Measurements from ENCODE around the gene RNASET2.
"Not testable (repeated sequence)": the region's sequence is repeated elsewhere in the genome, so short reads cannot be mapped to it uniquely, and the experiment has no call there.

RNASET2 gene

GRCh38 chr6:166916824-166917223, 39.5 kb downstream of the RNASET2 start:
- Histone ChIP-seq H4K8ac (ENCODE audit: low read depth, low read length) (no peak overlapping the region), H2AFZ (ENCODE audit: low read length) (no peak overlapping the region), H4K91ac (ENCODE audit: low read depth, low read length, poor library complexity) (no peak overlapping the region), H3K9ac (ENCODE audit: low read depth, low read length, poor library complexity) (no peak overlapping the region), H3K27me3 (ENCODE audit: control insufficient read depth in 3 of 3, insufficient read depth in 3 of 3, low read depth in 1 of 3, low read length in 3 of 3) (no peaks in the 10 kb centered on the region), H2BK12ac (ENCODE audit: low read length) (no peak overlapping the region), H3K9me3 (replicated peaks in 1 of 2; ENCODE audit: control insufficient read depth in 2 of 2, insufficient read depth in 1 of 2, low read depth in 1 of 2, low read length in 2 of 2) (peaks cover 0 to 21% of the 10 kb centered on the region in 2 donors), H3K79me1 (ENCODE audit: low read depth, low read length) (no peaks in the 10 kb centered on the region), H3K23ac (ENCODE audit: low read depth, low read length, poor library complexity) (no peak overlapping the region), H2BK120ac (ENCODE audit: low read depth, low read length) (no peak overlapping the region), H2BK5ac (ENCODE audit: low read length) (no peak overlapping the region), H3K4me1 (ENCODE audit: control insufficient read depth in 2 of 2, insufficient read depth in 1 of 2, low read depth in 1 of 2, low read length in 2 of 2) (peaks cover 6 to 20% of the 10 kb centered on the region in 2 donors), H3K27ac (replicated peaks; ENCODE audit: low read length) (no peak overlapping the region), H2BK15ac (ENCODE audit: low read length) (no peak overlapping the region), H3K18ac (ENCODE audit: low read length) (no peak overlapping the region), H2AK5ac (ENCODE audit: low read depth, low read length) (no peak overlapping the region), H3K4me3 (ENCODE audit: low read length in 2 of 2) (no peak overlapping the region), H3K14ac (ENCODE audit: low read length) (no peak overlapping the region), H3K4me2 (ENCODE audit: insufficient read depth, low read length, poor library complexity, severe bottlenecking) (no peak overlapping the region), H3K4ac (ENCODE audit: low read length) (no peak overlapping the region), H3K36me3 (replicated peaks in 1 of 2; ENCODE audit: control insufficient read depth in 2 of 2, insufficient read depth in 2 of 2, low read length in 2 of 2) (no peaks in the 10 kb centered on the region)
- DNase-seq (ENCODE audit: low spot score), result no peak
- WGBS, 2 donors (ENCODE audit: extremely low coverage in 2 of 2, insufficient read length in 2 of 2, insufficient replicate concordance in 1 of 2), result no CpG with 5 or more reads among the region's 2 CpGs

GRCh38 chr6:166915484-166915883, 40.9 kb downstream of the RNASET2 start:
- not testable (repeated sequence) for H3K36me3 ChIP-seq (replicated peaks in 1 of 2; ENCODE audit: control insufficient read depth in 2 of 2, insufficient read depth in 2 of 2, low read length in 2 of 2); H3K4me3 ChIP-seq (ENCODE audit: low read length in 2 of 2); H3K79me1 ChIP-seq (ENCODE audit: low read depth, low read length); H2AK5ac ChIP-seq (ENCODE audit: low read depth, low read length); H3K27me3 ChIP-seq (ENCODE audit: control insufficient read depth in 3 of 3, insufficient read depth in 3 of 3, low read depth in 1 of 3, low read length in 3 of 3); DNase-seq (ENCODE audit: low spot score); H3K18ac ChIP-seq (ENCODE audit: low read length); H4K91ac ChIP-seq (ENCODE audit: low read depth, low read length, poor library complexity); H2BK15ac ChIP-seq (ENCODE audit: low read length); H3K27ac ChIP-seq (replicated peaks; ENCODE audit: low read length); H3K4me2 ChIP-seq (ENCODE audit: insufficient read depth, low read length, poor library complexity, severe bottlenecking); H3K23ac ChIP-seq (ENCODE audit: low read depth, low read length, poor library complexity); H2BK120ac ChIP-seq (ENCODE audit: low read depth, low read length); H3K9ac ChIP-seq (ENCODE audit: low read depth, low read length, poor library complexity); H4K8ac ChIP-seq (ENCODE audit: low read depth, low read length); H3K4ac ChIP-seq (ENCODE audit: low read length); H3K14ac ChIP-seq (ENCODE audit: low read length); H2BK5ac ChIP-seq (ENCODE audit: low read length); H2BK12ac ChIP-seq (ENCODE audit: low read length)
- WGBS, 2 donors (ENCODE audit: extremely low coverage in 2 of 2, insufficient read length in 2 of 2, insufficient replicate concordance in 1 of 2), result no CpG with 5 or more reads among the region's 8 CpGs
- peak overlapping the region; percentile 33 for H2AFZ ChIP-seq (ENCODE audit: low read length)
- peaks cover 2 to 11% of the 10 kb centered on the region in 2 donors for H3K4me1 ChIP-seq (ENCODE audit: control insufficient read depth in 2 of 2, insufficient read depth in 1 of 2, low read depth in 1 of 2, low read length in 2 of 2)
- peaks cover 0 to 21% of the 10 kb centered on the region in 2 donors for H3K9me3 ChIP-seq (replicated peaks in 1 of 2; ENCODE audit: control insufficient read depth in 2 of 2, insufficient read depth in 1 of 2, low read depth in 1 of 2, low read length in 2 of 2)

GRCh38 chr6:166914952-166915351, 41.4 kb downstream of the RNASET2 start:
- H4K8ac ChIP-seq (ENCODE audit: low read depth, low read length); H2BK15ac ChIP-seq (ENCODE audit: low read length); H3K36me3 ChIP-seq (replicated peaks in 1 of 2; ENCODE audit: control insufficient read depth in 2 of 2, insufficient read depth in 2 of 2, low read length in 2 of 2); H2BK5ac ChIP-seq (ENCODE audit: low read length); H3K23ac ChIP-seq (ENCODE audit: low read depth, low read length, poor library complexity); H3K4me1 ChIP-seq (ENCODE audit: control insufficient read depth in 2 of 2, insufficient read depth in 1 of 2, low read depth in 1 of 2, low read length in 2 of 2); H2BK120ac ChIP-seq (ENCODE audit: low read depth, low read length); H3K27me3 ChIP-seq (ENCODE audit: control insufficient read depth in 3 of 3, insufficient read depth in 3 of 3, low read depth in 1 of 3, low read length in 3 of 3); H3K79me1 ChIP-seq (ENCODE audit: low read depth, low read length); H3K27ac ChIP-seq (replicated peaks; ENCODE audit: low read length); H3K4ac ChIP-seq (ENCODE audit: low read length); H2AK5ac ChIP-seq (ENCODE audit: low read depth, low read length); H3K14ac ChIP-seq (ENCODE audit: low read length); H3K4me3 ChIP-seq (ENCODE audit: low read length in 2 of 2); H3K4me2 ChIP-seq (ENCODE audit: insufficient read depth, low read length, poor library complexity, severe bottlenecking); H3K18ac ChIP-seq (ENCODE audit: low read length); H4K91ac ChIP-seq (ENCODE audit: low read depth, low read length, poor library complexity); H3K9ac ChIP-seq (ENCODE audit: low read depth, low read length, poor library complexity); DNase-seq (ENCODE audit: low spot score); H2BK12ac ChIP-seq (ENCODE audit: low read length): not testable (repeated sequence)
- peaks cover 0 to 21% of the 10 kb centered on the region in 2 donors for H3K9me3 ChIP-seq (replicated peaks in 1 of 2; ENCODE audit: control insufficient read depth in 2 of 2, insufficient read depth in 1 of 2, low read depth in 1 of 2, low read length in 2 of 2)
- H2AFZ ChIP-seq (ENCODE audit: low read length), result peak overlapping the region; percentile 33
- no CpG with 5 or more reads among the region's 3 CpGs for WGBS, 2 donors (ENCODE audit: extremely low coverage in 2 of 2, insufficient read length in 2 of 2, insufficient replicate concordance in 1 of 2)

GRCh38 chr6:166911248-166911677, 45.1 kb downstream of the RNASET2 start:
- H3K27me3 ChIP-seq (ENCODE audit: control insufficient read depth in 3 of 3, insufficient read depth in 3 of 3, low read depth in 1 of 3, low read length in 3 of 3), result no peaks in the 10 kb centered on the region
- H3K4me1 ChIP-seq (ENCODE audit: control insufficient read depth in 2 of 2, insufficient read depth in 1 of 2, low read depth in 1 of 2, low read length in 2 of 2), result peaks cover 2 to 12% of the 10 kb centered on the region in 2 donors
- peaks cover 0 to 2% of the 10 kb centered on the region in 2 donors for H3K9me3 ChIP-seq (replicated peaks in 1 of 2; ENCODE audit: control insufficient read depth in 2 of 2, insufficient read depth in 1 of 2, low read depth in 1 of 2, low read length in 2 of 2)
- H2BK12ac ChIP-seq (ENCODE audit: low read length), result no peak overlapping the region
- no peak overlapping the region for H3K4me2 ChIP-seq (ENCODE audit: insufficient read depth, low read length, poor library complexity, severe bottlenecking)
- no peak overlapping the region for H4K8ac ChIP-seq (ENCODE audit: low read depth, low read length)
- no peak overlapping the region for H3K23ac ChIP-seq (ENCODE audit: low read depth, low read length, poor library complexity)
- H3K18ac ChIP-seq (ENCODE audit: low read length), result no peak overlapping the region
- DNase-seq (ENCODE audit: low spot score), result no peak
- no peaks in the 10 kb centered on the region for H3K36me3 ChIP-seq (replicated peaks in 1 of 2; ENCODE audit: control insufficient read depth in 2 of 2, insufficient read depth in 2 of 2, low read length in 2 of 2)
- no peak overlapping the region for H4K91ac ChIP-seq (ENCODE audit: low read depth, low read length, poor library complexity)
- no peak overlapping the region for H3K27ac ChIP-seq (replicated peaks; ENCODE audit: low read length)
- H3K14ac ChIP-seq (ENCODE audit: low read length), result no peak overlapping the region
- no peak overlapping the region for H2BK120ac ChIP-seq (ENCODE audit: low read depth, low read length)
- no peak overlapping the region for H2AFZ ChIP-seq (ENCODE audit: low read length)
- no peaks in the 10 kb centered on the region for H3K79me1 ChIP-seq (ENCODE audit: low read depth, low read length)
- no peak overlapping the region for H2AK5ac ChIP-seq (ENCODE audit: low read depth, low read length)
- H3K9ac ChIP-seq (ENCODE audit: low read depth, low read length, poor library complexity), result no peak overlapping the region
- no peak overlapping the region for H3K4me3 ChIP-seq (ENCODE audit: low read length in 2 of 2)
- H3K4ac ChIP-seq (ENCODE audit: low read length), result no peak overlapping the region
- no peak overlapping the region for H2BK15ac ChIP-seq (ENCODE audit: low read length)
- WGBS, 2 donors (ENCODE audit: extremely low coverage in 2 of 2, insufficient read length in 2 of 2, insufficient replicate concordance in 1 of 2), result no CpG with 5 or more reads among the region's 5 CpGs
- no peak overlapping the region for H2BK5ac ChIP-seq (ENCODE audit: low read length)
